HepG2 (cell line): ENCODE data around the gene TRPM5.

Source experiments
- ARHGAP35 ChIP-seq: sonication (generic); formaldehyde crosslinking; IDR thresholded peaks from 2 replicates; pipeline ENCODE4 v1.9.0; 2022; ENCODE audit warnings: mild to moderate bottlenecking, inconsistent platforms, moderate library complexity, missing genetic modification reagents, borderline replicate concordance
- CHCHD3 ChIP-seq: sonication (generic); formaldehyde crosslinking; IDR thresholded peaks from 2 replicates; pipeline ENCODE4 v1.8.0; 2022; ENCODE audit warnings: mild to moderate bottlenecking, missing genetic modification reagents, moderate library complexity
- CHD4 ChIP-seq: fragments of 200-600 bp; sonication (generic); IDR thresholded peaks from 2 replicates; pipeline ENCODE4 v1.7.0; 2017; ENCODE audit warnings: mild to moderate bottlenecking, low read length, borderline replicate concordance
- CTCF ChIP-seq: sonication (generic); formaldehyde crosslinking; IDR thresholded peaks from 2 replicates; pipeline ENCODE4 v1.5.0; 2020; ENCODE audit warnings: mild to moderate bottlenecking, missing genetic modification reagents, moderate library complexity
- DPF2 ChIP-seq: sonication (generic); formaldehyde crosslinking; IDR thresholded peaks from 2 replicates; pipeline ENCODE4 v1.4.0; 2020; ENCODE audit warnings: mild to moderate bottlenecking, low read depth, missing genetic modification reagents, borderline replicate concordance
- HDAC6 ChIP-seq: fragments of 200-600 bp; sonication (generic); IDR thresholded peaks from 2 replicates; pipeline ENCODE4 v1.7.0; 2017; ENCODE audit warnings: mild to moderate bottlenecking, antibody characterized with exemption, low read length, low read depth
- KLF15 ChIP-seq: sonication (generic); formaldehyde crosslinking; IDR thresholded peaks from 2 replicates; pipeline ENCODE4 v1.8.1; 2023; ENCODE audit warnings: borderline replicate concordance, mild to moderate bottlenecking, inconsistent platforms, missing genetic modification reagents, mixed read lengths
- NBN ChIP-seq: fragments of 450-650 bp; conservative IDR thresholded peaks from 2 replicates; pipeline ENCODE4 v1.6.1; 2017
- POLR2AphosphoS5 ChIP-seq: IDR thresholded peaks from 2 replicates; pipeline ENCODE4 v1.6.1; 2012; ENCODE audit warnings: low read depth, low read length
- REPIN1 ChIP-seq: sonication (generic); formaldehyde crosslinking; IDR thresholded peaks from 2 replicates; pipeline ENCODE4 v1.8.0; 2022; ENCODE audit warnings: missing genetic modification reagents, low read depth, mild to moderate bottlenecking, borderline replicate concordance
- ZBTB33 ChIP-seq: sonication (generic); formaldehyde crosslinking; IDR thresholded peaks from 2 replicates; pipeline ENCODE4 v1.4.0; 2020; ENCODE audit warnings: missing genetic modification reagents
- ZFP36L1 ChIP-seq: sonication (generic); formaldehyde crosslinking; IDR thresholded peaks from 2 replicates; pipeline ENCODE4 v1.8.0; 2022; ENCODE audit warnings: mild to moderate bottlenecking, missing genetic modification reagents, moderate library complexity
- ZNF776 ChIP-seq: sonication (generic); formaldehyde crosslinking; IDR thresholded peaks from 2 replicates; pipeline ENCODE4 v1.4.0; 2020; ENCODE audit warnings: mild to moderate bottlenecking, missing genetic modification reagents

- no peak for TF ChIP-seq ARHGAP35 (CRISPR knock-in tag)
- TF ChIP-seq REPIN1 (CRISPR knock-in tag), result no peak
- no peak for TF ChIP-seq ZFP36L1 (CRISPR knock-in tag)
- no peak for TF ChIP-seq CTCF (CRISPR knock-in tag)
- TF ChIP-seq HDAC6, result no peak
- TF ChIP-seq ZNF776 (CRISPR knock-in tag), result no peak
- no peak for TF ChIP-seq DPF2
- no peak for TF ChIP-seq POLR2AphosphoS5
- no peak for TF ChIP-seq CHCHD3 (CRISPR knock-in tag)
- TF ChIP-seq KLF15, result no peak
- no peak for TF ChIP-seq NBN
- TF ChIP-seq CHD4, result no peak
- no peak for TF ChIP-seq ZBTB33 (CRISPR knock-in tag)
These were observed 28.3 kb upstream of the TRPM5 start for GRCh38 chr11:2472428-2473186.
